CD1c-positive myeloid dendritic cell (primary cell): ENCODE results near the gene AKAP14.
"Not testable (repeated sequence)": the region's sequence is repeated elsewhere in the genome, so short reads cannot be mapped to it uniquely, and the experiment has no call there.

Experiments
- DNase-seq: peaks from one replicate; pipeline ENCODE4 v3.0.0-alpha.2; 2016; ENCODE audit errors: extremely low spot score

AKAP14 gene

GRCh38 chrX:119922391-119922790, 26.7 kb downstream of the AKAP14 start:
- DNase-seq = not testable (repeated sequence)

- no peak for DNase-seq
Measured at GRCh38 chrX:119935215-119935874, 39.7 kb downstream of the AKAP14 start.

GRCh38 chrX:119941336-119941735, 45.6 kb downstream of the AKAP14 start:
- DNase-seq = no peak

DNA sequence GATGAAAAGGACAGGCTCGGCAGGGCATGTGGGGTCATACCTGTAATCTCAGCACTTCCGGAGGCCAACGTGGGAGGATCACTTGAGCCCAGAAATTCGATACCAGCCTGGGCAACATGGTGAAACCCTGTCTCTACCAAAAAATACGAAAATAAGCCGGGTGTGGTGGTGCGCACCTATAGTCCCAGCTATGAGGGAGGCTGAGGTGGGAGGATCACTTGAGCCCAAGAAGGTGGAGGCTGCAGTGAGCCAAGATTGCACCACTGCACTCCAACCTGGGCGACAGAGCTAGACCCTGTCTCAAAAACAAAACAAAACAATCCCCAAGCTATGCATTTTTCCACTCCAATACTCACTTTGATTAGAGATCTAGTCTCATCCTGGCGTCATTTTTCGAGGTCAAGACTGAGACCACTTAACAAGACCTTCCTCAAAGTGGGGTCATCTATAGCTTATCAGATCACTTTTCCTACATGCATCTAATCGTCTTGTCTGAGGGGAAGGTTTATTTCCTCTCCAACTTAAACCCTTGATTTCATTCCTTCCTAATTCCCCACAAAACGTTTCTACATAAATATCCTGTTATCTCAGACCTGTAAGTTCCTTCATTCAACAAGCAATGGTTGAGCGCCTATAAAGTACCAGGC, 46.6 kb downstream of the AKAP14 start:
- DNase-seq = no peak

GRCh38 chrX:119942831-119943184, 47.1 kb downstream of the AKAP14 start:
- no peak for DNase-seq

GRCh38 chrX:119943185-119943988, 47.7 kb downstream of the AKAP14 start, which contains the start of gene NKAP:
NKAP (minus strand) TSS chrX:119943751; CDS start chrX:119943605, 146 bp downstream.
- peak; percentile 89 for DNase-seq

GRCh38 chrX:119945481-119945880, 49.8 kb downstream of the AKAP14 start:
- DNase-seq = no peak

DNA sequence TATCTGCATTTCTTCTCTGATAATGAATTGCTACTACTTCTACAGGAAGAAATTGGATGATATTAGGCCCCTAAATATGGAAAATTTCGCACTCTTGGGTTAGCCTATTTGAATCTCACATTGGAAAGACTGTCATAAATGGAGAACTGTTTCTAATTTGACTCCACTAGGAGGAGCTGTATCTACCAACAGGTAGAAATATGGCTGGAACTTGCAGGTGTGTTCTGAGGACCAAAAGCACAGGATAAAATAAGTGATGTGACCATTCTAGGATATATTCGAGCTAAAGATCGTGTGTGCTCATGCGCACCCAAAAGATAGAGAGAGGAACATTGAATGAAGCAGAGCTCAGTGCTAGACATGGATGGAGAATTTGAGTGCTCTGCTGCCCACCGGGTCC, 52.7 kb downstream of the AKAP14 start:
- DNase-seq = no peak

DNA sequence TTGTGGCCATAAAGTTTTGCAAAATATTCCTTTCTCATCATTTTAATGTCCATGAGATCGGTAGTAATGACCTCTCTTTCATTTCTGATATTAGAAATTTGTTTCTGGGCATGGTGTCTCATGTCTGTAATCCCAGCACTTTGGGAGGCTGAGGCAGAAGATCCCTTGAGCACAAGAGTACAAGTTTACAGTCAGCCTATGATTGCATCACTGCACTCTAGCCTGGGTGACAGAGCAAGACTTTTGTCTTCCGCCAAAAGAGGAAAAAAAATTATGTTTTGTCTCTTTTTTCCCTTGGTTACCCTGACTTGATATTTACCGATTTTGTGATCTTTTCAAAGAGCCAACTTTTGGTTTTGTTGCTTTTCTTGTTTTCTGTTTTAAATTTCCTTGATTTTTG, 58.7 kb downstream of the AKAP14 start:
- no peak for DNase-seq

DNA sequence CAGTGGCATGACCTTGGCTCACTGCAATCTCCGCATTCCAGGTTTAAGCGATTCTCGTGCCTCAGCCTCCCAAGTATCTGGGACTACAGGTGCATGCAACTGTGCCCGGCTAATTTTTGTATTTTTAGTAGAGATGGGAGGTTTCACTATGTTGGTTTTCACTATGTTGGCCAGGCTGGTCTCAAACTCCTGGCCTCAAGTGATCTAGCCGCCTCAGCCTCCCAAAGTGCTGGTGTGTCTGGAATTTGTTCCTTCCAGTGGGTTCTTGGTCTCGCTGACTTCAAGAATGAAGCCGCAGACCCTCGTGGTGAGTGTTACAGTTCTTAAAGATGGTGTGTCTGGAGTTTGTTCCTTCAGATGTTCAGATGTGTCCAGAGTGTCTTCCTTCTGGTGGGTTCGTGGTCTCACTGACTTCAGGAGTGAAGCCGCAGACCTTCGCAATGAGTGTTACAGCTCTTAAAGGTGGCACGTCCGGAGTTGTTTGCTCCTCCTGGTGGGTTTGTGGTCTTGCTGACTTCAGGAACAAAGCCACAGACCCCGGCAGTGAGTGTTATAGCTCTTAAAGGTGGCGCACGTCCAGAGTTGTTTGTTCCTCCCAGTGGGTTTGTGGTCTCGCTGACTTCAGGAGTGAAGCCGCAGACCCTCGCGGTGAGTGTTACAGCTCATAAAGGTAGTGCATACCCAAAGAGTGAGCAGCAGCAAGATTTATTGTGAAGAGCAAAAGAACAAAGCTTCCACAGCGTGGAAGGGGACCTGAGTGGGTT, 60.3 kb downstream of the AKAP14 start:
- not testable (repeated sequence) for DNase-seq

DNA sequence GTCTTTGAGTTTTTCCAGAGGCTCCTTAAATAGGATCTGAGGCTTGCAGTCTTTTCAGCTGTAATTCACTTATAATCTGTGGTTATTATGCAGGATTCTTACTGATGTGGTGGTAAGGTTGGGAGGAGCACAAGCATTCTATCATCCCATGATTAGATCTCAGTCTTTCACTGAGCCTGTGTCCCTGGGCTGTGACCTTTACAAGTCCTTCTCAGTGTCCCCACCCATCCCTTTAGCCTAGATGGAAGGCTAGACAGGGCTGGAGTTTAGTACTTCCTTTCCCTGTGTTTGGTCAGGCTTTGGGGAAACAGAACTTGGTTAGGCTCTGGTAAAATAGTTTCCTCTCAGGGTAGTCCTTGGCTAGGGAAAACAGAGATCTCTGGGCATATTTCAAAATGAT, 64.9 kb downstream of the AKAP14 start:
- DNase-seq = no peak

GRCh38 chrX:119966837-119967236, 71.1 kb downstream of the AKAP14 start:
- not testable (repeated sequence) for DNase-seq
